KBM-7 (cell line): ENCODE data around the gene TP53I11.

Source experiments
- DNase-seq: peaks from one replicate; pipeline ENCODE4 v3.0.0-alpha.2; 2015
- in situ Hi-C: fragments of 300-500 bp; cut with MboI; formaldehyde crosslinking; loops from 2 replicates; pipeline ENCODE4 v1.14.3; 2020; ENCODE audit warnings: low sequenced_read_pairs, low pct_unique_long_range_greater_than_20kb, mixed read lengths

TP53I11 gene

GRCh38 chr11:44904261-44905020 is 46.2 kb downstream of the TP53I11 start:
- in situ Hi-C loops, result no loop called here

GRCh38 chr11:44903518-44903917 is 47.2 kb downstream of the TP53I11 start:
- in situ Hi-C loops, result no loop called here
- no peak for DNase-seq

More at GRCh38 chr11:44904261-44905020, 46.2 kb downstream of the TP53I11 start:
- no peak for DNase-seq

- in situ Hi-C loops, result no loop called here
- DNase-seq, result no peak
These were observed 47.6 kb downstream of the TP53I11 start for GRCh38 chr11:44903035-44903434.

GRCh38 chr11:44901786-44902185 is 48.9 kb downstream of the TP53I11 start:
- no peak for DNase-seq
- in situ Hi-C loops, result no loop called here

GRCh38 chr11:44901120-44901633 is 49.5 kb downstream of the TP53I11 start:
- in situ Hi-C loops, result no loop called here

DNA sequence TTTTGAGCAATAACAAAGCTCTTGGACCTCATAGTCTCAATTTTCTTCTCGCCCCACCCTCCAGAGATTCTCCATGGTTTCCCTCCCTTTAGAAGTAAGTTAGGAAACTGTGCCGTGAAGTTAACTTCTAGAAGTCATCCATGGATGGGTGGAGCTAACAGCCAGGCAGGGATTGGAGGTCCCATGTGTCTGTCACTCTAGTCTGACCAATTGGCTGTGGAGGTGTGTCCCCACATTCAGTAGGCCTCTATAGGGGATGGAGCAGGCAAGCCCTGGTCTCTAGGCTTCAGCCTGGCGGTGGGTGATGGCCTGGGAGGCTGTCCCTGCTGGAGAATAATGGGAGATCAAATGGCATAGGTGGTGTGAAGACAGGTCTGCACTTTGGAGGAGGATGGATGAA is 50.7 kb downstream of the TP53I11 start:
- peak; percentile 40 for DNase-seq
- in situ Hi-C loops, result no loop called here

More at GRCh38 chr11:44901120-44901633, 49.5 kb downstream of the TP53I11 start:
- no peak for DNase-seq

DNA sequence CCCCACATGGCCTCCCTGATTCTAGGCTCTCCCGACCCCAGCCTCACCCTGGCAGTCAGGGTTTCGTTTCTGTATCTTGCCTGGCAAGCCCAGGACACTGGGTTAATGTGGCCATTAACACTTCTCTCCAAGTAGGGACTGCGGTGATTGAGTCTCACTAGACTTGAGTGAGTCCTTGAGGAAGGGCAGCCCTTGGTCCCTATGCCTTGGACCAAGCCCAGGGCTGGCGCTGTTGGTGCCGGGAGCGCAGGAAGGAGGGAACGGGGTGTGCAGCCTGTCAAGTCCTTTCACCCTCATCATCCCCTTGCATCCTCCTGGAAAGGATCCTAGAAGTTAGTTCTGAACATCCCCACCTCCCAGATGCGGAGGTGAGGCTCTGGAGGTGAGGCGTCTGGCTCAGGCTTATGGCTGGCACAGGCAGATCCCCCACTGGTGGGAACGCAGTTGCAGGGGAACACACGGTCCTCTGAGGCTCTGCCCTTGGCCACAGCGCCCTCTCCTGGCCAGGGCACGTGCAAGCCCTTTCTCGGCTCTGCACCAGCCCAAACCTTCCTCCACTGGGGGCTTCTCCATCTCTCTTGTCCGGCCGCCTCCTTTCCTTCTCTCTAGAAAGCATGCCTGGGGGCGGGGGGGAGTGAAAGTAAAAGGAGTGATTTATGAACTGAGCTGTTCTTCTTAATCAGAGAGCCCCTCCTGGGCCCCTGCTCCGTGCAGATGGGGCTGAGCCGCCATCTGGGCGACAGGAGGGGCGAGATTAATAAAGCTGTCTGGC is 56.7 kb downstream of the TP53I11 start:
- in situ Hi-C loops, result no loop called here
- DNase-seq, result peak; percentile 64

- DNase-seq, result no peak
- in situ Hi-C loops, result no loop called here
These were observed 57.3 kb downstream of the TP53I11 start for GRCh38 chr11:44893308-44893822.

GRCh38 chr11:44892843-44893242 is 57.8 kb downstream of the TP53I11 start:
- in situ Hi-C loops, result no loop called here
- no peak for DNase-seq

DNA sequence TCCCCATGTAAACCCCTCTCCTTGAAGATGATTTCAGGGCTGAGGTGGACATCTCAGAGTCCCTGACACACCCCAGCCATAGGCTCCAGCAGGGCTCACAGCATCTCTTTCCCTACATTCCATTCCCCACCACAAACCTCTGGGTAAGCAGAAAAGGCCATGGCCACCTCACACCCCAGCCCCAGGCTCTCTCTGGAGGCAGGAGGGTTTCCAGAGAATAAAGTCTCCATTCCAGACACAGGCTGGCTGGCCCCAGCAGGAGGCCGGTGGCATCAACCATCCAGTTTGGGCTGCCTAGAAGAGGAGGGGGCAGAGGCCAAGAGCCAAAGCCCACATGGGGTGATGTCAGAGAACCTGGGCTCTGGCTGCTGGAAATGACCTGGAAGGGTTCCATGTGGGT is 61.4 kb downstream of the TP53I11 start:
- no peak for DNase-seq
- in situ Hi-C loops, result no loop called here

DNA sequence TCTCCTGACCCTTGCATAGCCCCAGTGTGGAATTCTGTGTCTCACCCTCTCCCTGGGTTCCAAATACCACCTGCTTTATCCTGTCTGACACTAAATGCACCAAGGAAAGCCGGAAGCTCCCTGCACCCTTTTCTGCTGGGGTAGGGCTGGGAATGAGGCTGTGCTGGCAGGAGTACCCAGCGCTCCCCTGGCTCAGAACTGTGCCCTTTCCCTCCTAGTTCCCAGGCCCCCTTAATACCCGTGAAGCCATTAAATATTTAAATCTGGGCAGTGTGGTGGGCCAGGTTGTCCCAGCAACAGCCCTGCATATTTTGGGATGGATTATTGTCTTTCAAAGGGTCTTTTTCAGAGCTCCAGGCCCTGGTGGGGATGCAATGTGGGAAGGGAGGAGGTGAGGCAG is 63.0 kb downstream of the TP53I11 start:
- in situ Hi-C loops, result no loop called here
- no peak for DNase-seq

DNA sequence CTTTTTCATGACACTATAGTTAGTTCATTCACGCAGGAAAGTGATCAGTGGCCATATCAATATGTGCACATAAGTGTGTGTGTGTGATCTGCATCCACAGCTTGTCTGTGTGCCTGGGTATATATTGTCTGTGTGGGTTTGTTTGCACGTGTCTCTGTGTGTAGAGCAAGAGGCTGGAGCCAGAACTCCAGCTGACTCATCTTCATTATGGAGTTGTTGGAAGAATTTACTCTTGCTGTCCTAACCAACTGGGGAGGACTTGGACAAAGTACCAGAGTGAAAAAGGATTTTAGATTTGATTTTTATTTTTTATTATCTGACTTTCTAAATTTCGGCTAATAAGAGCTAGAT is 63.9 kb downstream of the TP53I11 start:
- in situ Hi-C loops, result no loop called here
- DNase-seq, result no peak

- no peak for DNase-seq
- in situ Hi-C loops, result no loop called here
These were observed 64.5 kb downstream of the TP53I11 start for GRCh38 chr11:44885919-44886789.

GRCh38 chr11:44885065-44885810 is 65.4 kb downstream of the TP53I11 start:
- DNase-seq, result no peak
- in situ Hi-C loops, result no loop called here

DNA sequence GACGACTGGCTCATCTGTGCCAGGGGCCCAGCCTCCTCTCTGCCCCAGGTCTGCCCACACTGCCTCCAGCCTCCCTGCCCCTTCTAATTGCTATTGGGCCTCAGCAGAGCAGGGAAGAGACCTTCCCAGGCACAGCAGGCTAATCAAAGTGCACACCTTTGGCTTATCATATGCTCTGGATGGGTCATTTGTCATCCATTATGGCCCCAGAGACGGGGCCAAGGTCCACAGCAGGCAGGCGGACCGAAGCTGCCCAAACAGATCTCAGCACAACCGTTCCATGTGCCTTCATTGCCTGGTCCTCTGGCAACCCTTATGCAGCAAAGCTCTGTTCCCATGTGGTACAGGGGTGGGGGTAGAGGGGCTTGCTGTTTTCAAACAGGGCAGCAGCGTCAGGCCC is 66.6 kb downstream of the TP53I11 start:
- no peak for DNase-seq
- in situ Hi-C loops, result no loop called here

DNA sequence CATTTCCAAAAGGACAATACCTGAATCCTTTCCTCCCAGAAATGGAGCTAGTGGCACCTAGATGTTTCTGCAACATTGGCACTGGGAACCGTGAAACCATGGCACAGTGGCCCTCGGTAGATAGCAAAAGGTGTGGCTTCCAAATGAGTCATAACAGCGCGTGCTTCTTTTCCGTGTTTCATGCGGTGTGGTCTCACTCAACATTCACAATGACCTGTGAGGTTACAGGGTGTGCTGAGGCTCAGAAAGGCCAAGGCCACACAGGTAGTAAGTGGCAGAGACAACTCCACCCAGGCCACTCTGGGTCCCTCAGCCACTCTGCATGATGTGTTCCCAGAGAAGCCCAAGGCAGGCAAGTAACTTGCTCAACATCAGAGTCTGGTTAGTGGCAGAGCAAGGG is 67.4 kb downstream of the TP53I11 start:
- no peak for DNase-seq
- in situ Hi-C loops, result no loop called here
